ENCODE data around the gene NECAP2. TPM values are rescaled to one million over a fixed set of nuclear protein-coding genes. Genes with fewer than 3 reads are reported as not detected.
A peak's percentile ranks its signal among the peaks of the same experiment; 100 is the strongest.

Gene NECAP2
- total and polyA plus RNA-seq, 8 donors, result 25.5 to 78.1 (median 39.9) TPM

DNA sequence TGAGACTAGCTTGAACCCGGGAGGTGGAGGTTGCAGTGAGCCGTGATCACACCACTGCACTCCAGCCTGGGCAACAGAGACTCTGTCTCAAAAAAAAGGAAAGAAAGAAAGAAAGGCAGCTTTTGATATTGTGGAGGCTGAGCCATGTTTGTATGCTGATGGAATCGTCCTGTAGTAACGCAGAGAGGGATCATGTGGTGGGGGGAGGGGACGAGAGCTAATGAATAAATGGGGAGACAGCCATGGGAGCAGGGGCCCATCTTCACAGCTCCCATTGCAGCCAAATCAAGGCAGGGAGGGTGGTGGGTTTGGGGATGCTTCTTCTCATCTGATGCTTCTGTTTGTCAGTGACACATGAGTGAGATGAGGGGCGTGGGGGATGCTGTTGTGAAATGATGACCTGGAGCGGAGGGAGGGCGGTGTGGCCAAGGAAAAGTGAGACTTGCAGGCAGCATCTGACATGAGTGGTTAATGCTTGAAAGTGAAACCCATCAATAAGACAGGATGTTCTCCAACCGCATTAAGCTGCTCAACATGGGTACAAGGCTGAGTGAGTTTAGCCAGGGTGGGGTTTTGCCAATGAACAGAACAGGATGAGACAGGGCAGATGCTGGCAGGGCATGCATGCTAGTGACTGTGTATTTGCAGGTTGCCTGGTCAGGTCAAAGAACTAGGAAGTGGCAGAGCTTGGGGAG, 20.0 kb upstream of the NECAP2 start:
- peaks cover 0 to 25% (median 0%) of the 10 kb centered on the region in 3 donors for H3K27me3 ChIP-seq
- H3K4me3 ChIP-seq, result no peak overlapping the region
- no peak overlapping the region for H3K27ac ChIP-seq
- no peaks in the 10 kb centered on the region for H3K9me3 ChIP-seq
- no peaks in the 10 kb centered on the region for H3K4me1 ChIP-seq
- H3K36me3 ChIP-seq, result no peaks in the 10 kb centered on the region
- TF ChIP-seq EP300 (IDR thresholded peaks at IDR 0.05) (no peak), POLR2AphosphoS5 (IDR thresholded peaks at IDR 0.05) (no peak), POLR2A (IDR thresholded peaks at IDR 0.05) (no peak)
- TF ChIP-seq, protein P1, sequence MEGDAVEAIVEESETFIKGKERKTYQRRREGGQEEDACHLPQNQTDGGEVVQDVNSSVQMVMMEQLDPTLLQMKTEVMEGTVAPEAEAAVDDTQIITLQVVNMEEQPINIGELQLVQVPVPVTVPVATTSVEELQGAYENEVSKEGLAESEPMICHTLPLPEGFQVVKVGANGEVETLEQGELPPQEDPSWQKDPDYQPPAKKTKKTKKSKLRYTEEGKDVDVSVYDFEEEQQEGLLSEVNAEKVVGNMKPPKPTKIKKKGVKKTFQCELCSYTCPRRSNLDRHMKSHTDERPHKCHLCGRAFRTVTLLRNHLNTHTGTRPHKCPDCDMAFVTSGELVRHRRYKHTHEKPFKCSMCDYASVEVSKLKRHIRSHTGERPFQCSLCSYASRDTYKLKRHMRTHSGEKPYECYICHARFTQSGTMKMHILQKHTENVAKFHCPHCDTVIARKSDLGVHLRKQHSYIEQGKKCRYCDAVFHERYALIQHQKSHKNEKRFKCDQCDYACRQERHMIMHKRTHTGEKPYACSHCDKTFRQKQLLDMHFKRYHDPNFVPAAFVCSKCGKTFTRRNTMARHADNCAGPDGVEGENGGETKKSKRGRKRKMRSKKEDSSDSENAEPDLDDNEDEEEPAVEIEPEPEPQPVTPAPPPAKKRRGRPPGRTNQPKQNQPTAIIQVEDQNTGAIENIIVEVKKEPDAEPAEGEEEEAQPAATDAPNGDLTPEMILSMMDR (IDR thresholded peaks at IDR 0.05), result no peak
- peak in 1 of 2 donors; percentile 47 for DNase-seq
- intact Hi-C loops (cut with DNase I; ENCODE audit: low total_unique reads), result no loop called here
- 51 to 69% (median 57%) methylated on average over 9 of the region's 9 CpGs for WGBS, 5 donors

DNA sequence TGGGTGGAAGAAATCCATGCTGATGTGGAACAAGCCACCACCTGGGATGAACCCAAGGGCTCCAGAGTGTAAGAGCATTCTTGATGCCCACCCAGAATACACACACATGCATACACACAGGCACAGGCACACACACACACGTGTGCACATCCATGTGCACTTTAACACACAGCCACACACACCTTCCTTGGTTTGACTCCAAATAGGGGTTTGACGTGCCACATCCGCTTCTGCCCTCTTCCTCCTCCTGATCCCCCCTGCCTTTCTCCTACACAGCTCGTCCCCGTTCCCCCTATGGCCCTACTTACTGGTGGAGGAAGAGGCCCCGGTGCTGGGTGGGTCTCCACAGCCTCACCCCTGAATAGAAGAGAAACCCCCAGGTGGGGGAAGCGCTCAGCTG, 19.3 kb upstream of the NECAP2 start:
- no peaks in the 10 kb centered on the region for H3K36me3 ChIP-seq
- TF ChIP-seq, protein P1 (IDR thresholded peaks at IDR 0.05), result no peak
- TF ChIP-seq POLR2A (IDR thresholded peaks at IDR 0.05) (no peak), POLR2AphosphoS5 (IDR thresholded peaks at IDR 0.05) (no peak), EP300 (IDR thresholded peaks at IDR 0.05) (no peak)
- intact Hi-C loops (cut with DNase I; ENCODE audit: low total_unique reads), result no loop called here
- H3K4me1 ChIP-seq, result no peaks in the 10 kb centered on the region
- DNase-seq, result no peak
- peaks cover 0 to 25% (median 0%) of the 10 kb centered on the region in 3 donors for H3K27me3 ChIP-seq
- H3K27ac ChIP-seq, result no peak overlapping the region
- 61 to 83% (median 75%) methylated on average over 7 of the region's 7 CpGs for WGBS, 5 donors
- no peaks in the 10 kb centered on the region for H3K9me3 ChIP-seq
- H3K4me3 ChIP-seq, result no peak overlapping the region

DNA sequence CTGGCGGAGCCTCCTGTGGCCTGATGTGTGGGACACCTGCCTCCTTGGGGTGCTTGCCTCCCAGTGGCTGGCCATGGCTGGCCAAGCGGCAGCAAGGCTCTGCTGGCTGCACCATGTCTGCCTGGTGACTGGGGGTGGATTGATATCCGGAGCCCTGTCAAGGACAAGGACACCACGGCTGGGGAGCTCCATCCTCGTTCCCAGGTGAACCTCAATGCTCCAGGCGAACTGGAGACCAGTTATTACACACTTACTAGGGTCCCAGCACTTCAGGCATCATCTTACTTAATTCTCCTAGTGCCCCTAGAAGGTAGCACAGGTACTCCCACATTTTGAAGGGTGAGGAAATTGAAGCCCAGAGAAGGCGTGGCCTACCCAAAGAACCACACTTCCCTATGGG, 18.5 kb upstream of the NECAP2 start:
- TF ChIP-seq, protein P1 (IDR thresholded peaks at IDR 0.05), result no peak
- TF ChIP-seq EP300 (IDR thresholded peaks at IDR 0.05) (no peak), POLR2AphosphoS5 (IDR thresholded peaks at IDR 0.05) (no peak), POLR2A (IDR thresholded peaks at IDR 0.05) (no peak)
- Histone ChIP-seq H3K4me1 (no peaks in the 10 kb centered on the region), H3K9me3 (no peaks in the 10 kb centered on the region), H3K4me3 (no peak overlapping the region), H3K27ac (no peak overlapping the region), H3K36me3 (no peaks in the 10 kb centered on the region), H3K27me3 (peaks cover 0 to 25% (median 0%) of the 10 kb centered on the region in 3 donors)
- 87 to 97% (median 89%) methylated on average over 6 to 7 of the region's 7 CpGs for WGBS, 5 donors
- intact Hi-C loops (cut with DNase I; ENCODE audit: low total_unique reads), result no loop called here
- no peak for DNase-seq

DNA sequence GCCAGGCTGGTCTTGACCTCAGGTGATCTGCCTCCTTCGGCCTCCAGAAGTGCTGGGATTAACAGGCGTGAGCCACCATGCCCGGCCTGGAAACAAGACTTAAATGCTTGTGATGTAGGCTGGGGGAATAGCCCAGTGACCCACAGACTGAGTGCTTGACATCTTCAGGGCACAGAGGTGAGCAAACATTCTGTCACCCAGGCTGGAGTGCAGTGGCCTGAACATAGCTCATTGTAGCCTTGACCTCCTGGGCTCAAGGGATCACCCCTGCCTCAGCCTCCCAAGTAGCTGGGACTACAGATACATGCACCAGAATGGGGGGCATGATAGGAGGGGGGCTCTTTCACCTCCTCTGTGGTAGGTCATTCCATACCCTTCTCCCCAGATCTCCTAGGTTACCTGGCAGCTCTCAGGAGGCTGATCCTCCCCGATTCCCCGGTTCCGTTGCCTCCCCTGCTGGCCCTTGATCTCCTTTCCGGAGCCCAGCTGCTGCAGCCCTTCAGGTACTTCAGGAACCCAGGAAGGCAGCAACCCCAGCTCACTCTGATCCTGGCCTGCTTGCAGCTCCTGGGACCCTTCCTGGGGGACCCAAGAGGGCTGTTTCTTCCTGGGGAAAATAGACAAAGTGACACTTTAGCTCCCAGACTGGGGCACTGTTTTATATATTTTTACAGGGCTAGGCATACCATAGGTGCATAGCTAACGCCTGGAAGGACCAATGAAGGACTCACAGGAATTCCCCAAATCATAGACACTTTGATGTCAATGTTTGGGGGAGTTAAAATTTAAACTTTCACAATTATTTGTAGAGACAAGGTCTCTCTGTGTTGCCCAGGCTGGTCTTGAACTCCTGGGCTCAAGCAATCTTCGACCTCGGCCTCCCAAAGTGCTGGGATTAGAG, 15.1 kb upstream of the NECAP2 start:
- H3K27ac ChIP-seq, result no peak overlapping the region
- DNase-seq, result no peak
- TF ChIP-seq EP300 (IDR thresholded peaks at IDR 0.05) (no peak), POLR2A (IDR thresholded peaks at IDR 0.05) (no peak), POLR2AphosphoS5 (IDR thresholded peaks at IDR 0.05) (no peak)
- TF ChIP-seq, protein P1 (IDR thresholded peaks at IDR 0.05), result no peak
- intact Hi-C loops (cut with DNase I; ENCODE audit: low total_unique reads), result no loop called here
- no peak overlapping the region for H3K4me3 ChIP-seq
- WGBS, 5 donors, result 85 to 92% (median 87%) methylated on average over 10 of the region's 10 CpGs
- no peaks in the 10 kb centered on the region for H3K36me3 ChIP-seq
- H3K9me3 ChIP-seq, result no peaks in the 10 kb centered on the region
- H3K4me1 ChIP-seq, result no peaks in the 10 kb centered on the region
- peaks cover 0 to 19% (median 0%) of the 10 kb centered on the region in 3 donors for H3K27me3 ChIP-seq

All from stomach (tissue), 9 donors.